Body of pancreas (tissue), 4 donors: Measurements from ENCODE around the gene STK17A. TPM values are rescaled to one million over a fixed set of nuclear protein-coding genes. Genes with fewer than 3 reads are reported as not detected.

Experiments
- ATAC-seq: fragments of 150-250 bp; one replicate; pipeline ENCODE4 v1.9.1; 2016
- DNase-seq, 4 donors: peaks; one replicate each; pipeline ENCODE4 v3.0.0-alpha.2; 2019
- H3K27ac ChIP-seq, 4 donors: fragments of 200-600 bp; sonication (generic); 1 replicate in 3 of 4; 2 replicates in 1 of 4; pipeline versions ENCODE4 v1.5.1 to v1.6.1; 2016 to 2019; ENCODE audit warnings: mild to moderate bottlenecking in 1 of 4, mixed read lengths in 1 of 4, moderate library complexity in 1 of 4
- H3K27me3 ChIP-seq, 2 donors: fragments of 200-600 bp; sonication (generic); one replicate each; pipeline ENCODE4 v1.6.0; 2016; ENCODE audit warnings: mild to moderate bottlenecking in 1 of 2
- H3K36me3 ChIP-seq, 2 donors: fragments of 200-600 bp; sonication (generic); replicated peaks in 1 of 2; 2 replicates each; pipeline ENCODE4 v1.5.1; 2016; ENCODE audit warnings: low read depth in 2 of 2; ENCODE audit not compliant: insufficient read depth in 1 of 2
- H3K4me1 ChIP-seq: fragments of 200-600 bp; sonication (generic); one replicate; pipeline ENCODE4 v1.6.0; 2016
- H3K4me3 ChIP-seq, 2 donors: fragments of 200-600 bp; sonication (generic); 1 replicate in 1 of 2; 2 replicates in 1 of 2; pipeline ENCODE4 v1.5.1; 2016 to 2019
- H3K9me3 ChIP-seq, 3 donors: fragments of 200-600 bp; sonication (generic); 1 replicate in 2 of 3; 2 replicates in 1 of 3; pipeline ENCODE4 v1.5.1; 2016
- CTCF ChIP-seq, 7 experiments: fragments of 450-650 bp in 4 of 7; fragments of 200-600 bp in 3 of 7; sonication (generic) in 3 of 7; IDR thresholded peaks; one replicate each; pipeline ENCODE4 v1.5.1; 2016 to 2019; ENCODE audit warnings: antibody characterized with exemption in 7 of 7
- POLR2A ChIP-seq, 3 donors: fragments of 450-650 bp; IDR thresholded peaks; one replicate each; pipeline ENCODE4 v1.6.1; 2016; ENCODE audit warnings: antibody characterized with exemption in 3 of 3, mild to moderate bottlenecking in 2 of 3
- WGBS, 2 donors: methylation state at CpG; one replicate each; pipeline ENCODE4 v1.1.5; 2017; 5-methylcytosine and 5-hydroxymethylcytosine counted together
- intact Hi-C: fragments of 100-400 bp; cut with DNase I; formaldehyde crosslinking; loops from one replicate; pipeline ENCODE4 v1.15.1; 2023
- total RNA-seq, 2 donors: library from RNA; depleted of rRNA; stranded (reverse); fragments of >200 nt; gene quantifications; one replicate each; pipeline ENCODE4 v1.1.0, GENCODE V29; 2016

Gene STK17A
- total RNA-seq, 2 donors from 2014 or later, result 8.6 to 18.7 TPM

GRCh38 chr7:43557831-43558495, 24.9 kb upstream of the STK17A start:
- H3K27ac ChIP-seq, result no peak overlapping the region
- H3K9me3 ChIP-seq, result no peaks in the 10 kb centered on the region
- H3K36me3 ChIP-seq, result no peaks in the 10 kb centered on the region
- TF ChIP-seq POLR2A (IDR thresholded peaks at IDR 0.05) (no peak), CTCF (IDR thresholded peaks at IDR 0.05) (no peak)
- H3K4me3 ChIP-seq, result no peak overlapping the region
- H3K4me1 ChIP-seq, result no peaks in the 10 kb centered on the region
- DNase-seq, result no peak
- no peak for ATAC-seq
- intact Hi-C loops, result no loop called here
- 56 to 74% methylated on average over 7 of the region's 7 CpGs for WGBS, 2 donors
- no peaks in the 10 kb centered on the region for H3K27me3 ChIP-seq

GRCh38 chr7:43559171-43559945, 23.6 kb upstream of the STK17A start:
- no peak overlapping the region for H3K27ac ChIP-seq
- intact Hi-C loops, result no loop called here
- H3K9me3 ChIP-seq, result no peaks in the 10 kb centered on the region
- H3K27me3 ChIP-seq, result no peaks in the 10 kb centered on the region
- H3K4me3 ChIP-seq, result no peak overlapping the region
- no peaks in the 10 kb centered on the region for H3K36me3 ChIP-seq
- no peak for TF ChIP-seq CTCF (IDR thresholded peaks at IDR 0.05)
- no peak for TF ChIP-seq POLR2A (IDR thresholded peaks at IDR 0.05)
- ATAC-seq, result no peak
- WGBS, 2 donors, result 80 to 85% methylated on average over 14 of the region's 14 CpGs
- no peak for DNase-seq
- H3K4me1 ChIP-seq, result no peaks in the 10 kb centered on the region

- intact Hi-C loops, result no loop called here
- no peak for TF ChIP-seq POLR2A (IDR thresholded peaks at IDR 0.05)
- no peak for TF ChIP-seq CTCF (IDR thresholded peaks at IDR 0.05)
Measured at GRCh38 chr7:43559946-43560335, 23.0 kb upstream of the STK17A start.

GRCh38 chr7:43560742-43561330, 22.1 kb upstream of the STK17A start:
- H3K4me1 ChIP-seq, result no peaks in the 10 kb centered on the region
- intact Hi-C loops, result no loop called here
- no peak for TF ChIP-seq CTCF (IDR thresholded peaks at IDR 0.05)
- no peak for TF ChIP-seq POLR2A (IDR thresholded peaks at IDR 0.05)
- ATAC-seq, result no peak
- H3K9me3 ChIP-seq, result no peaks in the 10 kb centered on the region
- no peaks in the 10 kb centered on the region for H3K27me3 ChIP-seq
- 73 to 77% methylated on average over 5 to 7 of the region's 7 CpGs for WGBS, 2 donors
- no peak overlapping the region for H3K27ac ChIP-seq
- no peak for DNase-seq
- no peaks in the 10 kb centered on the region for H3K36me3 ChIP-seq
- no peak overlapping the region for H3K4me3 ChIP-seq

More at GRCh38 chr7:43559946-43560335, 23.0 kb upstream of the STK17A start:
- Histone ChIP-seq H3K4me3 (no peak overlapping the region), H3K9me3 (no peaks in the 10 kb centered on the region), H3K4me1 (no peaks in the 10 kb centered on the region), H3K27ac (no peak overlapping the region), H3K36me3 (no peaks in the 10 kb centered on the region), H3K27me3 (no peaks in the 10 kb centered on the region)
- 87 to 89% methylated on average over 2 of the region's 2 CpGs for WGBS, 2 donors
- ATAC-seq, result no peak
- DNase-seq, result no peak
